Right atrium auricular region (tissue), 2 donors: Measurements from ENCODE around the gene USP32. TPM values are rescaled to one million over a fixed set of nuclear protein-coding genes. Genes with fewer than 3 reads are reported as not detected.
A peak's percentile ranks its signal among the peaks of the same experiment; 100 is the strongest.

Source experiments
- DNase-seq: peaks from one replicate; pipeline ENCODE4 v3.0.0-alpha.2; 2019; ENCODE audit warnings: low spot score
- H3K27ac ChIP-seq, 2 donors: fragments of 200-600 bp; sonication (generic); 1 replicate in 1 of 2; 2 replicates in 1 of 2; pipeline ENCODE4 v1.5.1; 2016 to 2019
- H3K27me3 ChIP-seq, 2 donors: fragments of 200-600 bp; sonication (generic); one replicate each; pipeline versions ENCODE4 v1.5.1 to v1.6.0; 2017 to 2019
- H3K36me3 ChIP-seq: fragments of 200-600 bp; sonication (generic); one replicate; pipeline ENCODE4 v1.5.1; 2016
- H3K4me1 ChIP-seq, 2 donors: fragments of 200-600 bp; sonication (generic); one replicate each; pipeline versions ENCODE4 v1.5.1 to v1.6.0; 2017 to 2019
- H3K4me3 ChIP-seq, 2 donors: fragments of 200-600 bp; sonication (generic); 1 replicate in 1 of 2; 2 replicates in 1 of 2; pipeline ENCODE4 v1.5.1; 2017 to 2019; ENCODE audit warnings: mild to moderate bottlenecking in 1 of 2, moderate library complexity in 1 of 2
- H3K9me3 ChIP-seq, 2 donors: fragments of 200-600 bp; sonication (generic); one replicate each; pipeline ENCODE4 v1.5.1; 2019
- CTCF ChIP-seq, 2 donors: fragments of 200-600 bp; sonication (generic); IDR thresholded peaks; one replicate each; pipeline ENCODE4 v1.5.1; 2019; ENCODE audit warnings: antibody characterized with exemption in 2 of 2
- total RNA-seq, 2 donors: library from RNA; depleted of rRNA; stranded (reverse); fragments of >200 nt; gene quantifications; one replicate each; pipeline ENCODE4 v1.1.0, GENCODE V29; 2016

The USP32 gene
- total RNA-seq, 2 donors from 2014 or later: 24.5 to 27.7 TPM

- Histone ChIP-seq H3K27ac (no peak overlapping the region), H3K4me3 (no peak overlapping the region), H3K36me3 (no peaks in the 10 kb centered on the region), H3K9me3 (no peaks in the 10 kb centered on the region), H3K27me3 (peaks cover 6 to 25% of the 10 kb centered on the region in 2 donors), H3K4me1 (peaks cover 0 to 21% of the 10 kb centered on the region in 2 donors)
- DNase-seq: no peak
- TF ChIP-seq CTCF (IDR thresholded peaks at IDR 0.05): no peak
Observed at GRCh38 chr17:60148373-60148772, 243.6 kb downstream of the USP32 start.

DNA sequence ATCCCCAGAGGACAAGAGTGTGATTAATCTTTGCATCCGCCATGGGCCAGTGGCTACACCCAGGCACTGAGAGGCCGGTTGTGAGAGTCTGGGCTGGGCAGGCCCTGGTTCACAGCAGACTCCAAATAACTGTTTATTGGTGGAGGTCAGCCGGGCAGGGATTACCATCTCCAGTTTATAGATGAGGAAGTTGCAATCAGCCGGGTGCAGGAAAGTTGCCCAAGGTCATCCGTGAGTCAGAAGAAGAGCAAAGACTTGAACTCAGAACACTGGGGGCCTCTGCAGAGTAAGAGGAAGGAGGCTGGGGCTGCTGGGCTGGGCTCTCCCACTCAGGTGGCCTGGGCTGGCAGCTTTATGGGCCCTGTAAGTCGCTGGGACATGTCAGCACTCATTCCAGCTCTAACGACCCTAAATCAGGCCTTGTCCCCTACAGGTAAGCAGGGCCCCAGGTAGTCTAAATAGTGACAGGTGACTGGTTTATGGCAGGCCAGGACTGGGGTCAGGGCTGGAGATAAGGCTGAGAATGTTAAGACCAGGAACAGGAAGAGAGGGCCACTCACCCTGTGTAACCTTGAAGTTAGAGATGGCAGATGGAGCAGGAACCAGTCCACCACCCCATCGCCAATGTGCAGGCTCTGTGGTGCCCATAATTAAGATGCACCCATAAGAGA, 244.2 kb downstream of the USP32 start:
- no peak overlapping the region for H3K27ac ChIP-seq
- DNase-seq: no peak
- no peak for TF ChIP-seq CTCF (IDR thresholded peaks at IDR 0.05)
- H3K36me3 ChIP-seq: no peaks in the 10 kb centered on the region
- H3K4me3 ChIP-seq: no peak overlapping the region
- peaks cover 0 to 26% of the 10 kb centered on the region in 2 donors for H3K4me1 ChIP-seq
- peaks cover 6 to 25% of the 10 kb centered on the region in 2 donors for H3K27me3 ChIP-seq
- H3K9me3 ChIP-seq: no peaks in the 10 kb centered on the region

- Histone ChIP-seq H3K4me3 (no peak overlapping the region), H3K36me3 (no peaks in the 10 kb centered on the region), H3K27me3 (peaks cover 7 to 24% of the 10 kb centered on the region in 2 donors), H3K27ac (no peak overlapping the region), H3K4me1 (peaks cover 0 to 40% of the 10 kb centered on the region in 2 donors), H3K9me3 (no peaks in the 10 kb centered on the region)
- TF ChIP-seq CTCF (IDR thresholded peaks at IDR 0.05): no peak
- no peak for DNase-seq
Observed at GRCh38 chr17:60146206-60146605, 245.7 kb downstream of the USP32 start.

- H3K4me1 ChIP-seq: peaks cover 0 to 37% of the 10 kb centered on the region in 2 donors
- H3K4me3 ChIP-seq: no peak overlapping the region
- no peaks in the 10 kb centered on the region for H3K9me3 ChIP-seq
- no peaks in the 10 kb centered on the region for H3K36me3 ChIP-seq
- H3K27me3 ChIP-seq: peaks cover 7 to 24% of the 10 kb centered on the region in 2 donors
- no peak overlapping the region for H3K27ac ChIP-seq
- DNase-seq: no peak
- no peak for TF ChIP-seq CTCF (IDR thresholded peaks at IDR 0.05)
Observed at GRCh38 chr17:60145006-60145935, 246.7 kb downstream of the USP32 start.

DNA sequence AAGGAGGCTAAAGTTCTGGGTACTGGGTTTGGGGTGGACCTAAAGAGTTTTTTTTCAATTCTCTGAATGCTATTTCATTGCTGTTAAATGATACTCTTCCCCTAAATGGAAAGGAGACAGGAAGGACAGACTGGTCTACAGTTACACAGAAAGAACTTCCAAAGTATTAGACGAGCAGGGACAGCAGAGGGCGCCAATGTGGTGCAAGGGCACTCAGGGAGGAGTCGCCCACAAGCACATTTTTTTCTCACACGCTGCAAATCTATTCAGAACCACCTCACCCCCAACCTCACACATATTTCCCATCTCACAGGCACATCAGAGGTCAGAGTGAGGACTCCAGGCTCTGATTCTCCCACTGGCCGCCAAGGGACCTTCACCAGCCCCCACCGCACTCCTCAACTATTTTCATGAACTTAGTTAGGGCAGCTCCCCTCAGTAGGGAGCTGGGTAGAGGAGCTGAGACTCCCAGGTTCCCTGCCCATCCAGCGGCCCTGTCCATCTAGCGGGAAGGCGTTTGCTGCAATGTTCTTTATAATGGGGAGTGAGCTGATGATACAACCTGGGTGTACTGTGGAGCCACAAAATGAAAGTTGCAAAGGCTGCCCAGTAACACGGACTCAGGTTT, 248.9 kb downstream of the USP32 start:
- Histone ChIP-seq H3K4me1 (peaks cover 0 to 44% of the 10 kb centered on the region in 2 donors), H3K27me3 (peaks cover 7 to 27% of the 10 kb centered on the region in 2 donors), H3K27ac (no peak overlapping the region), H3K4me3 (peak overlapping the region in 1 of 2 donors; percentile 13), H3K36me3 (no peaks in the 10 kb centered on the region), H3K9me3 (no peaks in the 10 kb centered on the region)
- TF ChIP-seq CTCF (IDR thresholded peaks at IDR 0.05): peak; percentile 36 to 79
- DNase-seq: peak; percentile 84
